ENCODE results near the gene DDX4.

DNA sequence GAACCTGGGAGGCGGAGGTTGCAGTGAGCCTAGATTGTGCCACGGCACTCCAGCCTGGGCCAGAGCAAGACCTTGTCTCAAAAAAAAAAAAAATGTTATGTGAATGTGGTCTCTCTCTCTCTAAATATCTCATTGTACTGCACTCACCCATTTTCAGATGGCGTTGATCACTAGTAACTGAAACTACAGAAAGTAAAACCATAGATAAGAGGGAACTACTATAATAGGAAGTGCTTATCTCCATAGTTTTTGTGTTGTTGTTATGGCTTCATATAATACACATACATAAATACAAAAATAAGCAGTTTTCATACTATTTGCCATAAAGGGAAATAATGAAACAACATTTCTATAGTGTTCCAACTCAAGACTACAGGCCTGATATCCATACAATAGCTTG, 122.4 kb downstream of the DDX4 start:
- TF ChIP-seq POLR2AphosphoS5 (IDR thresholded peaks at IDR 0.05) (no peak), POLR2A (IDR thresholded peaks at IDR 0.05) (no peak), EP300 (IDR thresholded peaks at IDR 0.05) (no peak)
- TF ChIP-seq, protein P1, sequence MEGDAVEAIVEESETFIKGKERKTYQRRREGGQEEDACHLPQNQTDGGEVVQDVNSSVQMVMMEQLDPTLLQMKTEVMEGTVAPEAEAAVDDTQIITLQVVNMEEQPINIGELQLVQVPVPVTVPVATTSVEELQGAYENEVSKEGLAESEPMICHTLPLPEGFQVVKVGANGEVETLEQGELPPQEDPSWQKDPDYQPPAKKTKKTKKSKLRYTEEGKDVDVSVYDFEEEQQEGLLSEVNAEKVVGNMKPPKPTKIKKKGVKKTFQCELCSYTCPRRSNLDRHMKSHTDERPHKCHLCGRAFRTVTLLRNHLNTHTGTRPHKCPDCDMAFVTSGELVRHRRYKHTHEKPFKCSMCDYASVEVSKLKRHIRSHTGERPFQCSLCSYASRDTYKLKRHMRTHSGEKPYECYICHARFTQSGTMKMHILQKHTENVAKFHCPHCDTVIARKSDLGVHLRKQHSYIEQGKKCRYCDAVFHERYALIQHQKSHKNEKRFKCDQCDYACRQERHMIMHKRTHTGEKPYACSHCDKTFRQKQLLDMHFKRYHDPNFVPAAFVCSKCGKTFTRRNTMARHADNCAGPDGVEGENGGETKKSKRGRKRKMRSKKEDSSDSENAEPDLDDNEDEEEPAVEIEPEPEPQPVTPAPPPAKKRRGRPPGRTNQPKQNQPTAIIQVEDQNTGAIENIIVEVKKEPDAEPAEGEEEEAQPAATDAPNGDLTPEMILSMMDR (IDR thresholded peaks at IDR 0.05), result no peak
